HEK293 (cell line): ENCODE measurements around the gene SRP9.

Experiments
- CTCF ChIA-PET: fragments of 350-600 bp; formaldehyde crosslinking; extraction: SDS; loops from one replicate; lab custom pipeline; 2021; ENCODE audit warnings: antibody characterized with exemption; lab: Yijun Ruan, JAX
- POLR2A ChIA-PET: fragments of 300-600 bp; formaldehyde crosslinking; extraction: SDS; loops from one replicate; lab custom pipeline; 2020; ENCODE audit warnings: antibody characterized with exemption, inconsistent platforms; lab: Yijun Ruan, JAX
- H3K27ac ChIP-seq: fragments of 200-500 bp; sonication (Bioruptor generic); 2 replicates; pipeline ENCODE4 v1.5.1; 2014; ENCODE audit warnings: low read depth, low read length, control low read depth, inconsistent platforms; ENCODE audit errors: extremely low read depth
- H3K36me3 ChIP-seq, 2 experiments: fragments of 200-500 bp in 1 of 2; sonication (Bioruptor generic) in 1 of 2; 1 replicate in 1 of 2; 2 replicates in 1 of 2; pipeline ENCODE4 v1.5.1; 2014 to 2017; ENCODE audit warnings: inconsistent platforms in 2 of 2, low read length in 2 of 2; ENCODE audit not compliant: control insufficient read depth in 2 of 2, insufficient read depth in 1 of 2
- H3K4me1 ChIP-seq: fragments of 200-500 bp; sonication (Bioruptor generic); 2 replicates; pipeline ENCODE4 v1.5.1; 2014; ENCODE audit warnings: mild to moderate bottlenecking, low read length, inconsistent platforms; ENCODE audit not compliant: control insufficient read depth, insufficient read depth
- H3K4me3 ChIP-seq: 2 replicates; pipeline ENCODE4 v1.5.1; 2011; ENCODE audit warnings: low read depth, mild to moderate bottlenecking, control low read depth, low read length, moderate library complexity
- H3K9me3 ChIP-seq: fragments of 200-500 bp; sonication (Bioruptor generic); 2 replicates; pipeline ENCODE4 v1.5.1; 2014; ENCODE audit warnings: low read depth, low read length, inconsistent platforms; ENCODE audit not compliant: control insufficient read depth, insufficient read depth
- EGR2 ChIP-seq: fragments of 450-650 bp; formaldehyde crosslinking; IDR thresholded peaks from 2 replicates; pipeline ENCODE4 v1.5.1; 2016; ENCODE audit warnings: low read depth, missing biosample characterization, missing genetic modification characterization
- KLF10 ChIP-seq: fragments of 450-650 bp; IDR thresholded peaks from 2 replicates; pipeline ENCODE4 v1.5.1; 2018; ENCODE audit warnings: missing biosample characterization, mild to moderate bottlenecking, missing genetic modification characterization
- KLF16 ChIP-seq: fragments of 450-650 bp; formaldehyde crosslinking; IDR thresholded peaks from 2 replicates; pipeline ENCODE4 v1.5.1; 2017; ENCODE audit warnings: missing biosample characterization, missing genetic modification characterization
- MZF1 ChIP-seq: fragments of 450-650 bp; formaldehyde crosslinking; IDR thresholded peaks from 2 replicates; pipeline ENCODE4 v1.5.1; 2017; ENCODE audit warnings: missing biosample characterization, missing genetic modification characterization, borderline replicate concordance
- REPIN1 ChIP-seq: fragments of 450-650 bp; formaldehyde crosslinking; IDR thresholded peaks from 2 replicates; pipeline ENCODE4 v1.5.1; 2017; ENCODE audit warnings: missing biosample characterization, missing genetic modification characterization, low read depth
- REST ChIP-seq: fragments of 450-650 bp; formaldehyde crosslinking; IDR thresholded peaks from 2 replicates; pipeline ENCODE4 v1.5.1; 2016; ENCODE audit warnings: missing biosample characterization, missing genetic modification characterization
- ZFHX2 ChIP-seq: fragments of 450-650 bp; formaldehyde crosslinking; conservative IDR thresholded peaks from 2 replicates; pipeline ENCODE4 v1.5.1; 2016; ENCODE audit warnings: missing biosample characterization, missing genetic modification characterization
- ZNF121 ChIP-seq: fragments of 450-650 bp; formaldehyde crosslinking; IDR thresholded peaks from 2 replicates; pipeline ENCODE4 v1.5.1; 2016; ENCODE audit warnings: missing biosample characterization, missing genetic modification characterization
- ZNF2 ChIP-seq: fragments of 450-650 bp; formaldehyde crosslinking; IDR thresholded peaks from 2 replicates; pipeline ENCODE4 v1.5.1; 2016; ENCODE audit warnings: missing biosample characterization, missing genetic modification characterization
- ZNF394 ChIP-seq: fragments of 450-650 bp; formaldehyde crosslinking; IDR thresholded peaks from 2 replicates; pipeline ENCODE4 v1.5.1; 2016; ENCODE audit warnings: missing biosample characterization, missing genetic modification characterization, mild to moderate bottlenecking, moderate library complexity, borderline replicate concordance
- ZNF558 ChIP-seq: fragments of 450-650 bp; formaldehyde crosslinking; IDR thresholded peaks from 2 replicates; pipeline ENCODE4 v1.5.1; 2016; ENCODE audit warnings: missing biosample characterization, missing genetic modification characterization
- ZNF664 ChIP-seq: fragments of 450-650 bp; formaldehyde crosslinking; IDR thresholded peaks from 2 replicates; pipeline ENCODE4 v1.5.1; 2016; ENCODE audit warnings: missing biosample characterization, missing genetic modification characterization
- ZNF692 ChIP-seq: fragments of 450-650 bp; formaldehyde crosslinking; IDR thresholded peaks from 2 replicates; pipeline ENCODE4 v1.5.1; 2016; ENCODE audit warnings: missing biosample characterization, missing genetic modification characterization
- ZNF785 ChIP-seq: fragments of 450-650 bp; formaldehyde crosslinking; IDR thresholded peaks from 2 replicates; pipeline ENCODE4 v1.5.1; 2016; ENCODE audit warnings: missing biosample characterization, missing genetic modification characterization
- ZSCAN5A ChIP-seq: fragments of 450-650 bp; formaldehyde crosslinking; IDR thresholded peaks from 2 replicates; pipeline ENCODE4 v1.5.1; 2016; ENCODE audit warnings: missing biosample characterization, missing genetic modification characterization

Gene SRP9

GRCh38 chr1:225772848-225773247, 4.8 kb upstream of the SRP9 start:
- Histone ChIP-seq H3K27ac (no peak overlapping the region), H3K4me1 (peaks cover 6% of the 10 kb centered on the region; the same call in 1 of the 2 replicates), H3K36me3 (no peaks in the 10 kb centered on the region), H3K4me3 (no peak overlapping the region), H3K9me3 (no peaks in the 10 kb centered on the region)
- CTCF ChIA-PET: interaction anchor here (0.6 to 25.5 kb wide), 77 partner anchors 8 to 292 kb away, joined by 3 to 567 read pairs (median 5); partner anchors contain the start of genes ENAH and EPHX1
- no peak for TF ChIP-seq KLF16 (tag by site-specific recombination)
- 0 out of 2 replicates have a peak, but pooled peaks have one; percentile 34 for TF ChIP-seq REPIN1 (tag by site-specific recombination)
- POLR2A ChIA-PET: interaction anchor here (0.8 to 5.0 kb wide), 11 partner anchors 10 to 292 kb away, joined by 3 to 41 read pairs (median 4); partner anchors contain the start of genes ENAH and EPHX1

- no peaks in the 10 kb centered on the region for H3K9me3 ChIP-seq
- POLR2A ChIA-PET: interaction anchor here (0.5 to 1.1 kb wide), 3 partner anchors 27 to 137 kb away, joined by 3 to 4 read pairs (median 3); no protein-coding TSS in a partner anchor
- H3K27ac ChIP-seq: no peak overlapping the region
- peaks cover 9% of the 10 kb centered on the region for H3K4me1 ChIP-seq
- H3K36me3 ChIP-seq: peaks cover 0 to 4% of the 10 kb centered on the region in 2 experiments; a peak in 1 of 3 replicates
- TF ChIP-seq REST (tag by site-specific recombination) (no peak), EGR2 (tag by site-specific recombination) (0 out of 2 replicates have a peak, but pooled peaks have one; percentile 31), KLF10 (tag by site-specific recombination) (no peak), ZNF2 (tag by site-specific recombination) (no peak), ZNF785 (tag by site-specific recombination) (no peak), ZNF664 (tag by site-specific recombination) (no peak), ZSCAN5A (tag by site-specific recombination) (peak; percentile 97), MZF1 (tag by site-specific recombination) (0 out of 2 replicates have a peak, but pooled peaks have one; percentile 17), ZFHX2 (tag by site-specific recombination) (peak; percentile 34; the same call in 1 of the 2 replicates)
- TF ChIP-seq, all 188 proteins: peak for 4
- no peak overlapping the region for H3K4me3 ChIP-seq
- CTCF ChIA-PET: interaction anchor here (0.5 to 25.5 kb wide), 18 partner anchors 12 to 435 kb away, joined by 3 to 567 read pairs (median 8); partner anchors contain the start of gene EPHX1
Measured at GRCh38 chr1:225774281-225775147, 3.1 kb upstream of the SRP9 start.

DNA sequence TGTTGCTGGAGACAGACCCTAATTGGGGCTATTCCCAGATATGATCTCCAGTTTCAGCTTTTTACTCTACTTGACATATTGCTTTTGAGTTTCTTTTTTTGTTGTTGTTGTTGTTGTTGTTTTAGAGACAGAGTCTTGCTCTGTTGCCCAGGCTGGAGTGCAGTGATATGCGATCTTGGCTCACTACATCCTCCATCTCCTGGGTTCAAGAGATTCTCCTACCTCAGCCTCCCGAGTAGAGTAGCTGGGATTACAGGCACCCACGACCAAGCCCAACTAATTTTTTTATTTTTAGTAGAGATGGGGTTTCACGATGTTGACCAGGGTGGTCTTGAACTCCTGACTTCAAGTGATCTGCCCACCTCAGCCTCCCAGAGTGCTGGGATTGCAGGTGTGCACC, 1.3 kb upstream of the SRP9 start:
- Histone ChIP-seq H3K9me3 (no peaks in the 10 kb centered on the region), H3K36me3 (peaks cover 10 to 15% of the 10 kb centered on the region in 2 experiments; a peak in 2 of 3 replicates), H3K4me1 (peaks cover 12% of the 10 kb centered on the region), H3K27ac (no peak overlapping the region), H3K4me3 (no peak overlapping the region)
- ChIA-PET POLR2A (interaction anchor here (1.0 to 2.3 kb wide), 2 partner anchors 35 to 123 kb away, joined by 3 to 46 read pairs; partner anchors contain the start of genes ENAH and EPHX1), CTCF (interaction anchor here (0.5 to 25.5 kb wide), 12 partner anchors 8 to 295 kb away, joined by 3 to 567 read pairs (median 4); partner anchors contain the start of gene EPHX1)
- TF ChIP-seq ZNF692 (tag by site-specific recombination) (no peak), ZNF558 (tag by site-specific recombination) (no peak), ZNF394 (tag by site-specific recombination) (peak; percentile 43; the same call in 1 of the 2 replicates), ZNF121 (tag by site-specific recombination) (peak; percentile 79)
- TF ChIP-seq, all 188 proteins: peak for 2
